KG1 (cell line): ENCODE data around the gene ANTXR1.

Experiments
- DNase-seq: peaks from one replicate; lab custom pipeline; 2025; lab: John Stamatoyannopoulos, UW

The ANTXR1 gene

GRCh38 chr2:69181806-69182427 lies 168.9 kb downstream of the ANTXR1 start:
- no peak for DNase-seq

GRCh38 chr2:69183659-69184058 lies 170.7 kb downstream of the ANTXR1 start:
- no peak for DNase-seq

- no peak for DNase-seq
These were observed 171.2 kb downstream of the ANTXR1 start for GRCh38 chr2:69184224-69184623.

GRCh38 chr2:69185807-69186206 lies 172.8 kb downstream of the ANTXR1 start:
- DNase-seq = no peak

- DNase-seq = no peak
These were observed 173.6 kb downstream of the ANTXR1 start for GRCh38 chr2:69186614-69187013.

- DNase-seq = no peak
These were observed 175.4 kb downstream of the ANTXR1 start for GRCh38 chr2:69188182-69188900.

GRCh38 chr2:69190743-69191404 lies 177.9 kb downstream of the ANTXR1 start:
- DNase-seq = no peak

- no peak for DNase-seq
These were observed 178.7 kb downstream of the ANTXR1 start for GRCh38 chr2:69191634-69192033.

- no peak for DNase-seq
These were observed 179.4 kb downstream of the ANTXR1 start for GRCh38 chr2:69192176-69192945.

GRCh38 chr2:69195706-69196105 lies 182.7 kb downstream of the ANTXR1 start:
- DNase-seq = no peak

- no peak for DNase-seq
These were observed 183.5 kb downstream of the ANTXR1 start for GRCh38 chr2:69196327-69197117.

GRCh38 chr2:69200107-69200520 lies 187.1 kb downstream of the ANTXR1 start:
- no peak for DNase-seq

- DNase-seq = no peak
These were observed 188.3 kb downstream of the ANTXR1 start for GRCh38 chr2:69201259-69201658.

GRCh38 chr2:69202327-69202726 lies 189.3 kb downstream of the ANTXR1 start:
- DNase-seq = no peak

- no peak for DNase-seq
These were observed 190.4 kb downstream of the ANTXR1 start for GRCh38 chr2:69203166-69203985.

GRCh38 chr2:69204654-69205053 lies 191.7 kb downstream of the ANTXR1 start:
- no peak for DNase-seq

- DNase-seq = no peak
These were observed 192.1 kb downstream of the ANTXR1 start for GRCh38 chr2:69205076-69205475.

GRCh38 chr2:69205491-69205890 lies 192.5 kb downstream of the ANTXR1 start:
- no peak for DNase-seq

- no peak for DNase-seq
These were observed 195.1 kb downstream of the ANTXR1 start for GRCh38 chr2:69208023-69208595.

GRCh38 chr2:69209482-69209881 lies 196.5 kb downstream of the ANTXR1 start:
- no peak for DNase-seq
